ENCODE data around the gene PPIE.
"Not testable (repeated sequence)": the region's sequence is repeated elsewhere in the genome, so short reads cannot be mapped to it uniquely, and the experiment has no call there.

The PPIE gene

DNA sequence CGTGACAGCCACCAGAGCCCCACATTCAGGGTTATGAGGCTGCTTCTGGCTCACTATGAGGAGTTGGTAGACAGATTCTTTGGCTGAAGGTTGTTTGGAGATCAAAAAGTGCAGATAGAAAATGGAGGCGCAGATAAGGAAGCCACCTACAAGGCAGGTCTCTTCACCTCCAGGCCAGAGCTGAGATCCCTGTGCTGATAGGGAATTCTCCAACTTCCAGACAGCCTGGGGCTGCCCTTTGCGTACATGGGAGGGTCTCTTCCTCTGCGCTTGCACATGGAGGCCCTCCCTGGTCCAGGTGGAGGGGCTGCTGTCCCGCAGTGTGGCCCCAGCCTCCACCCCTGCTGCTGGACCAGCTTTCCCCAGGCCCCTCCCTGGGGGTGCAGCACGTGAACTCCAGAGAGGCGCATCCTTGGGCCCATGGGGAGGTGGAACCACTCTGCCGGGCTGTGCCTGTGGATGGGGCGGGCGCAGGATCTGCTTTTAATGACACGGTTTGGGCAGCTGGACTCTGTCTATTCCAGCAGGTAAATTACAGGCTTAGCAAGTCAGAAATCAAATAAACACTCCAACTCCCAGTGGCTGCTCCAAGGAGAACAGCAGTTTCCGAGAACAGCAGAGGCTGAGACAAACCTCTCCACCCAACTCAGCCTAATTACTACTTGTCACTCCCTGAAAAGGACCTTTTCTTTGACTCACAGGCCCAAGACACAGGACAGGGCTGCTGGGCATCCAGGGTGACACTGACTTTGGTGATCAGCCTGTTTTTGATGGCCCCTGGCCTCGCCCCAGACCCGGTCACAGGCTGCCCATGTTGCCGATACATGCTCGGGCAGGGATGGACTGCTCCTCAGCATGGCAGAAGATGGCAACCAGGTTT, 20.1 kb downstream of the PPIE start:
- no peak for DNase-seq (ENCODE audit: low read depth in 3 of 3)

- DNase-seq (ENCODE audit: low read depth in 3 of 3) = no peak
These were observed 20.7 kb downstream of the PPIE start for GRCh38 chr1:39759436-39759726.

- DNase-seq (ENCODE audit: low read depth in 3 of 3) = no peak
These were observed 21.7 kb downstream of the PPIE start for GRCh38 chr1:39760074-39761008.

- no peak for DNase-seq (ENCODE audit: low read depth in 3 of 3)
These were observed 22.3 kb downstream of the PPIE start for GRCh38 chr1:39761016-39761415.

DNA sequence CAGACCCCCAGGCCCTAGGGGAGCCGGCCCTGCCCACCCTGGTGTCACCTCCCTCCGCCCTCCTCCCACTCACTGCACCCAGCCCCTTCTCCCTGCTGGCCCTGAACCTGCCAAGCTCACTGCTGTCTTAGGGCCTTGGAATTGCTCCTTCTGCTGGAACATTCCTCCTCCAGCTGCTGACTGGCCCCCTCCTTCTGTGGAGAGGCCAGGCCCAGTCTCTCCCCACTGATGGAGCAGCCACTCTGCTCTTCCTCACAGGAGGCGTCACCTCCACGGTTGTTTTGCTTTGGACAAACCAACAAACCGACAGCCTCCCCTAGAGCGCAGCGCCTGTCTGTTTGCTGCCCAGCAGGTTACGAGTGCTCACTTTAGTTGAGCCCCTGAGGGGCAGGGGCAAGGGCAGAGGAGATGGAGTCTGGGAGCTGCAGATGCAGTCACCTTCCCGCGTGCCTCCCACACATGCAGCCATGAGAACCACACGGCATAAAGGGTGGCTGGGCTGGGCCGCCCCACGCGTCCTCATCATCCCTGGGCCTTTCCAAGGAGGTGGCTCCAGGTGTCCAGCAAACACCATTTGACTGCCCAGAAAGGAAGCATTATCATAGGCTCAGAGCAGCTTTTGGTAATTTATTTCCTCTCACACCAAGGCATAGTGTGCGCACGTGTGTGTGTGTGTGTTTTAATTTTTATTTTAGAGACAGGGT, 23.0 kb downstream of the PPIE start:
- DNase-seq (ENCODE audit: low read depth in 3 of 3) = no peak

GRCh38 chr1:39762550-39763540, 24.2 kb downstream of the PPIE start:
- DNase-seq (ENCODE audit: low read depth in 3 of 3) = no peak

GRCh38 chr1:39763619-39764374, 25.1 kb downstream of the PPIE start:
- DNase-seq (ENCODE audit: low read depth in 3 of 3) = not testable (repeated sequence)

- DNase-seq (ENCODE audit: low read depth in 3 of 3) = not testable (repeated sequence)
These were observed 25.8 kb downstream of the PPIE start for GRCh38 chr1:39764512-39764911.

DNA sequence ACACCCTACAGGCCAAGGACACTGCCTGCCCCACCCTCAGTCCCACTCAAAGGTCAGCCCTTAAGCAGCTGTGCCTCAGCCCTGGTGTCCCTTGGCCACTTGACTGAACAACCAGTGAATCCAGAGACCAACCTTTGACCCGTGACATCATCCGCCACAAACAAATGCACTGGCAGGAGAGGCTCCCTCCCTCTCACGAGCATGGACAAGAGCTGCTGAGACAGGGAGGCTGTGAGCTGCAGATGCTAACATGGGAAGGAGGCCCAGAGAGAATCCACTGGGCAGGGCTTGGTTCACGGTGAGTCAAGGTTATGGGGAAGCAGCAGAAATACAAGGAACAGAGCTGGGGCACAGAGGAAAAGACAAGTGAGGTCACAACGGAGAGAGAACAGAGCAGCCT, 27.8 kb downstream of the PPIE start:
- not testable (repeated sequence) for DNase-seq (ENCODE audit: low read depth in 3 of 3)

DNA sequence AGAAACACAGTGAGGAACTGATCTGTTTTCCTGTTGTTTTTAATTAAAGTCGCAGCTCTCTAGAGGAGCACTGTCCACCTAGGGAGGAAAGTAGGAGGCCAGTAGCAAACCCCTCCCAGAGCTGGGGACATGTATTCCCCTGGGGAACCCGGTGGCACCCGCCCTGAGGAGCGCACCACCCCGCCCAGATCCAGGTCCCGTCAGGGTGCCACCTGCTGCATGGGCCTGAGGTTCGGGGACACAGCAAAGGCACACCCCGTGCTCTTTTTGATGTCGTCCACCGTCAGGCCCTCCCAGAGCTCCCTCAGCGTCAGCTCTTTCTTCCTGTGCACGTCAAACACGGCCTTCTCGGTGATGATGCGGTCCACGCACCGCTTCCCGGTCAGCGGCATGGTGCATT, 30.8 kb downstream of the PPIE start:
- not testable (repeated sequence) for DNase-seq (ENCODE audit: low read depth in 3 of 3)

- peak in 2 of 3 experiments; percentile 38 to 57 for DNase-seq (ENCODE audit: low read depth in 3 of 3)
These were observed 31.7 kb downstream of the PPIE start for GRCh38 chr1:39770100-39771021.

DNA sequence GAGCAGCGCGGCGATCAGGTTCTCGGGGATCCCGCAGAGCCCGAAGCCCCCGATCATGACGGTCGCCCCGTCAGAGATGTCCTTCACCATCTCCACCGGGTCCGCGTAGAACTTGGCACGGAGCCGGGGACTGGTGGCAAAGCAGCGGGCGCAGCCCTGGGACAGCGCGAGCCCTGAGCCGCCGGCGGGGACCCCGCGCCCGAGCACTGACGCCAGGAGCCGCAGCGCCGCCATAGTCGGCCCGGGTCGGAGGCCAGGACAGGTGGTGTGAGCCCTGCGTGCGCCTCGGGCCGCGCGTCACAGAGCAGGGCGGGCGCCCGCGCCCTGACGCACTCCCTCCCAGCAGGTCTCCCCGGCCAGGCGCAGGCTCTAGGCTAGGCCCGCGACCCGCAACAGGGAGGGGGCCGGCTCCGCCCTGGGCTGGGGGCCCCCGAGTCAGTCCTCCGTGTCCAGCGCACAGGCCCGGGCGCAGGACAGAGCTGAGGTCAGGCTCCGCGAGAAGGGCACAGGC, 32.4 kb downstream of the PPIE start, which contains the start of gene OXCT2:
OXCT2 (minus strand) TSS at position 327 of the 511 bp plus-strand sequence; CDS start at position 234, 93 bp downstream.
- peak in 1 of 3 experiments; percentile 7 for DNase-seq (ENCODE audit: low read depth in 3 of 3)

- not testable (repeated sequence) for DNase-seq (ENCODE audit: low read depth in 3 of 3)
These were observed 34.8 kb downstream of the PPIE start for GRCh38 chr1:39773369-39773979.

GRCh38 chr1:39775141-39775540, 36.5 kb downstream of the PPIE start:
- not testable (repeated sequence) for DNase-seq (ENCODE audit: low read depth in 3 of 3)

DNA sequence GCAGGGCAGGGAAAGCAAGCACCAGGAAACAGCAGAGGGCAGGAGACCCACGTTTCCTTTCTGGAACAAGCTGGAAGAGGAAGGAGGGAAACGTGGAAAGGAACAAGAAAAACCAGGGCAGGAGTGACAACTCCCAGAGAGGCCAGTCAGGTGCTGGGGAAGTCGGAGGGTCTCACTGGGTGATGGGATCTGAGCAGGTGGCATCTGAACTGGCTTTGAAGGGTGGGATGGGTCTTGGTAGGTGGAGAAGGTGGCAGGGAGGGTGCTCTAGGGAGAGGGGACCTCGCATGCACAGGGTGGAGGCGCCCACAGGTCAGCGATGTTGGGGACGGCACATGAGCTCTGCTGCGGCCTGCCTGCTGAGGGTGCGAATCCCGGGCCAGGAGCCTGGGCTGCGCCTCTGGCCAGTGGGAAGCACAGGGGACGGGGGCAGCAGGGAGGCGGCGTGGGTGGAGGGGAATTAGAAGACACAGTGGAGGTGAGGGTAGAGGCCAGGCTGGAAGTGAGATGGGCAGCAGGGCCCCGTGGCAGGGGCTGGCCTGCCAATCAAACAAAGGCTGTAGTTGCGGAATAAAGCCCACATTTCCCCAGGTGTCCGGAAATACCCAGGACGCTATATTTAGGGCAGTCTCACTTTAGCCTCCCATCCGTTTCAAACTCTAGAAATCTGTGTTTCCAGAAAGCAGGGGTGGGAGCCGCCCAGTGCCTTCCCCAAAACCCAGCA, 37.2 kb downstream of the PPIE start:
- not testable (repeated sequence) for DNase-seq (ENCODE audit: low read depth in 3 of 3)

DNA sequence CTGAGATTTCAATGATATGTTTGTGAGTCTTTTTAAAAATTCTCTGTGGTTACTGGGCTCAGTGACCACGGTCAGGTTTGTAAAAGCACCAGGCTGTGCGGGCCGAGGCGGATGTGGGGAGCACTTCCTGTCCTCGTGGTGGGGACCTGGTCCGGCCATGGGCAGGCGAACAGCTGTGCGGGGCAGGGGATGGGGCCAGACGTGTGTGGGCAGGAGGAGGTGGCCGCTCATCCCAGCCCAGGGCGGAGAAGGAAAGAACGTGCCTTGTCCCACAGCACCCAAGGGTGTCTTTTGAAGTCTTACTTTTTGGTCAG, 37.7 kb downstream of the PPIE start:
- DNase-seq (ENCODE audit: low read depth in 3 of 3) = no peak

DNA sequence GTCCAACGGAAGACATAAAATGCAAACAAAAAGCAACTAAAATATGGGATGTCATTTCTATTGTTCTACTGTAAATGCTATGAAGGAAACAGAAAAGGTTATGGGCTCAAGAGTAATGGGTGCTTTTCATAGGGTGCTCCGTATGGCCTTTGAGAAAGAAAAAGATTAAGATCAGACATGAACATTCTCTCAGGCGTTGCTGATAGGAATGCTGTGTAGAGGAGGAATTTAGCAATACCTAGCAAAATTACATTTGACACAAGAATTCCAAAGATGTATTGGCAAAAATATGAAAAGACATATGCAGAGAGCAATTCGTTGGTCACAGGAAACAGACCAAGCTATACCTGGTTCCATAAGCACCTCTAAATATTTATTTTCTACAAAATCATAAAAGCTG, 38.2 kb downstream of the PPIE start:
- DNase-seq (ENCODE audit: low read depth in 3 of 3) = no peak

DNA sequence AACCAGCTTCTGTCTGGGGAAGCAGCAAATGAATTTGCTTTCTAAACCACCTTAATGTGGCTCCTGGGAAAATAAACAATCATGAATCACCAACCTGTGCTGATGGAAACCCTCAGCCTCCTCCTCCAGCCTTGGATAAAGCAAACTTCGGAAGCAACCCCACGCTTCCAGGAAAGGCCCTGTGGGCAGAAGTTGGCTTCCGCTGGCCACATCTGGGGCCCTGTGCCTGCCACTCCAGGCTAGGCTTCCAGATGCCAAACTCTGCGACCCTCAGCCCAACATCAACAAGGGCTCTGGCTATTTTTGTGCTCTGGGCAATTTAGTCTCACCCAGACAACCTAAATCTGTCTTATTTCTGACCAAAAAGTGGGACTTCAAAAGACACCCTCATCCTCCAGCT, 38.6 kb downstream of the PPIE start:
- no peak for DNase-seq (ENCODE audit: low read depth in 3 of 3)

Data from stimulated activated CD4-positive, alpha-beta T cell treated with anti-CD3 and anti-CD28 coated beads, TNF-alpha, amount 100 ng/mL, for 24 hours (primary cell).